GM18858 (cell line): ENCODE data around the gene KCTD8.
"Not testable (repeated sequence)": the region's sequence is repeated elsewhere in the genome, so short reads cannot be mapped to it uniquely, and the experiment has no call there.

Experiments
- ATAC-seq: cut with Tn5 transposase; IDR thresholded peaks from one replicate; pipeline ENCODE4 v1.9.1; 2021; ENCODE audit not compliant: unreplicated experiment

Gene KCTD8

DNA sequence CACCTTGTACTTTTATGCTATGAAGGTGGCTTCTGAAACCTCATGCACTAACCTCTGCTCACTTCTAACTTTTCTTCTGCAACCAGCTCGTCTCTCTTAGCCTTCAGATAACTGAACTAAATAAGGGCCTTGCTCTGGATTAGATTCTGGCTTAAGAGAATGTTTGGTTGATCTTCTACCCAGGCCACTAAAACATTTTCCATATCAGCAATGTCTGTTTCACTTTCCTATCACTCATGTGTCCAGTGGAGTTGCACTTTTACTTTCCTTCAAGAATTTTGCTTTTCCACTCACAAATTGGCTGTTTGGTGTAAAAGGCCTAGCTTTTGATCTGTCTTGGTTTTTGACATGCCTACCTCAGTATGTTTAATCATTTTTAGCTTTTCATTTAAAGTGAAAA is 105.8 kb downstream of the KCTD8 start:
- no peak for ATAC-seq

DNA sequence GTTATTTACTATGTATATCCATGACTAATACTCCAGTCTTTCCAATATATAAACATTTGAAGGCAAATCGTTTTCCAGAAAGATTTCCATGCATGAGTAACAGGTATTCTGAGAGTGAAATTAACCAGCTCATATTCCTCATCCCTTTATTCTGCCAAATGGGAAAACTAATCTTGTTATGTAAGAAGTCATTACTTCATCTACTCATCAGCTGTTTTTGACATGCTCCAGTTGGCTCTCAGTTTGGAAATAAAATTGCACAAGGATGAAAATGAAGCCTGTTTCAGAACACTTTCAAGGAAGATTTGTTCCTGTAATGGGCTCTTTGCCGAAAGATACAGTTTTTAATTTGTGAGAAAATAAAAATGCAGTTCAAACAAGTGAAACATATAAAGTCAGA is 121.9 kb downstream of the KCTD8 start:
- no peak for ATAC-seq

DNA sequence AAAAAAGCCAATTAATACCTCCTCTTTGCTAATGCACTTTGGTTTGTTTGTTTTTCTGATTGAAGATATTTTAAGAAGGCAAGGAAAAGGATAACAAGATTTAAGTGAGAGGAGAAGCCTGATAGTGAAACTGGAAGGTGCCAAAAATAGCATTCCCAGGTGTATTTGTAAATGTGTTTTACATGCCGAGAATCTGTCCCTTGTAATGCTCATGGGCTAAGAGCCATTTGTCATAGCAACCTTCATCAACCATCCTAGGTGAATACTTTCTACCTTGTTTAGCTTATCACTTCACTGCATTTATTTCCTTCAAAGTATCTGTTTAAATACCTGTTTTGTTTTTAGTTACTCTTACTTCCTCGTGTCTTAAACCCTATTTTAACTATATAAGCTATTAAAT is 127.8 kb downstream of the KCTD8 start:
- ATAC-seq = no peak

DNA sequence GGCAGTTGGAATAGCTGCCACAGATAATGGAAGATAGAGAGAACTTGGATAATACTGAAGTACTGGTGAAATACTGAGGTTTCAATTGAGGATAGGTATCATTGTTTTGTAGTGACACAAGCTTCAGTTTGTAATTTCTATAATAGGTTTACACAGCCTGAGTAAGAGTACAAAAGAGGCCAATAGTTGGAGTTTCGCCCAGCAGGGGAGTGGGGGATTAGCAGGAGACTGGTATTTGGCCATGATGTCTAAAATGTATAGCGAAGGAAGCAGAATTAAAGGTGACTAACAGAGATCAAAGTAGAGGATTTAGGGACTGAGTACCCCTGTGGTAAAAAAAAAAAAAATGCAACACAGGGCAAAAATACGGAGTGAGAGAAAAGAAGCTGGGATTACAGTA is 129.5 kb downstream of the KCTD8 start:
- ATAC-seq = no peak

DNA sequence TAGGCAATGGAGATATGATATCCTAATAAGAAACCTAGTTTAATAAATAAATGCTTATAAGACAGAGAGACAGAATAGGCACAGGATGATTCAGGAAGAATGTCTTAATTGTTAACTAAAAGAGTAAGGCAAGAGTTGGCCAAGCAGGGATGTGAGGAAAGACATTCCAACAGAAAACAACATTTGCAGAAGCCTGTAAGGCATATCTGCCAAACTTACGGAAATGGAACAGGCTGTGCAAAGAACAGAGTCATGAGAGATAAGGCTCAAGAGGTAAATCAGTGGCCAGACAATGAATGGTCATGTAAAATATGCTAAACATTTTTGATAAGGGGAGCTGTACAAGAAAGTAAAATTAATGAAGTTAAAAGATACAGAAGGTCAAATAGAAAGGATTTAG is 134.9 kb downstream of the KCTD8 start:
- no peak for ATAC-seq

DNA sequence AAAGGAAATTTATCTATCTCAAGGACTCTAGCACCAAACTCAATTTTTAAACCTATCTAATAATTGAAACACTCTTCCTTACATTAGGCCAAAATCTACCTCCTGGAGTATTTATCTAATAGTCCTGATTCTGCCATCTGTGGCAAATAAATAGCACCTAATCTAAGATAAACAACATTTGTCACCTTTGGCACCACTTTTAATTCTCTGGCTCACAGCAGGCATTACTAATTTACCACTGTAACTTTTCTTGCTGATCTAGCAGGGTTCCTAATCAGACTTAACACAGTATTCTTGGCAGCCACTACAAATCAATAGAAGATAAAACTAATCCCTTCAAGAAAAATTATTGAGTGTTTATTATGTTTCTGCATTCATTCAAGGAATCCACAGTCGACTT is 161.1 kb downstream of the KCTD8 start:
- no peak for ATAC-seq

DNA sequence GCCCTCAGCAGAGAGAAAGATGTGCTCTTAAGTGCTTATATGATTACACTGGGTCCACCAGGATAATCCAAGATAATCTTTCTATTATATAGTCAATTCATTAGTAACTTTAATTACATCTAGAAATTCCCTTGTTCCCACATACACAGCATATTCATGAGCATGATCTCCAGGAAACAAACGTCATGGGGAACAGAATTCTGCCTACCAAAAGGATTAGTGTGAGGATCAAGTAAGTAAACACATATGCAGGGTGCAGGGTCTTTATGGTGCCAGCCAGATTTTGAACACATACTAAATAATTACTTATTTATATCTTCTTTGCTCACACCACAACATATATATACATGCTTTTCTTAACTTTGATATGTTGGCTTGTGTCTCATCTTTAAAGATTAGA is 169.1 kb downstream of the KCTD8 start:
- no peak for ATAC-seq

DNA sequence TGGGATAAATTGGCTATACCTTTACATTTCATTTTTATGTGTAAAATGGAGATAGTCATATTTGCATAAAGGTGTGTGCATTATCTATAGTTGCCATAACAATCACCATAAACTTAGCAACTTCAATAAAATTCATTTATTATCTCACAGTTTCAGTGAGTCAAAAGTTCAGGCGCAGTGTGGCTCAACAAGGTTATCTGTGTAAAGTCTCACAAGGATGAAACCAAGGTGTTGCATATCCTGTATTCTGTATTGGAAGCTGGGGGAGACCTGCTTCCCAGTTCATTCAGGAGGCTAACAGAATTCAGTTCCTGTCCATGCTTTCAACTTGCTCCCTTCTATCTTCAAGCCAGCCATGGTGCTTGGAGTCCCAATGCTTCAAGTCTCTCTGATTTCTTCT is 169.5 kb downstream of the KCTD8 start:
- no peak for ATAC-seq

DNA sequence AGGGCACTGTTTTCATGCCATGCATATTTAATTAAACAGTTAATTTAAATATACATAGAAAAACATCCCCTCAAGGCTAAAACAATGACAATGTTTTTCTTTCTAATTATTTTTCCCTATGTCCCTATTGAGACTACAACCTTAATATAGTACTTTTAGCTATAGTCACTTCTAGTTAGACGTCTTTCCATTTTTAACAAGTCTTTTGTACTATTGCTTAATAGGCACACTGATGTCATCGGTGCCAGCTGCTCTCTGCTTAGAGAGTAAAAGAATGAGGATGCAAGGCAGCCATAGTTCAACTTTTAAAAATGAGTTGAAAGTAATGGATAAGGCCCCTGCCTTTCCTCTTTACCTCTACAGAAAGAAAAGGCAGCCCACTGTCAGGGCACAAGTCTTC is 191.1 kb downstream of the KCTD8 start:
- ATAC-seq = no peak

DNA sequence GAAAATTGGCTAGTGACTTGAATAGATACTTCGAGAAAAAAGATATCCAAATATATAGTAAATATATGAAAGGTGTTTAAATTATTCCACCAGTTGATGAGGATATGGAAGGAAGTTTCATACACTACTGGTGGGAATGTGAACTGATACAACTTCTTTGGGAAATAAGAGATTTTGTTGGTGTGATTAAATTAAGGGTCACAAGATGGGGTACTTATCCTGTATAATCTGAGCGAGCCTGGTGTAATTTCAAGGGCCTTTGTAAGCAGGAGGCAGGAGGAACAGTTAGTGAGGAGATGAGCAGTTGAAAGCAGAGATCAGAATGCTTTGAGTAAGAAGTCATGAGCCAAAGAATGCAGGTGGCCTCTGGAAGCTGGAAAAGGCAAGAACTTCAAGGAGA is 192.2 kb downstream of the KCTD8 start:
- ATAC-seq = no peak

DNA sequence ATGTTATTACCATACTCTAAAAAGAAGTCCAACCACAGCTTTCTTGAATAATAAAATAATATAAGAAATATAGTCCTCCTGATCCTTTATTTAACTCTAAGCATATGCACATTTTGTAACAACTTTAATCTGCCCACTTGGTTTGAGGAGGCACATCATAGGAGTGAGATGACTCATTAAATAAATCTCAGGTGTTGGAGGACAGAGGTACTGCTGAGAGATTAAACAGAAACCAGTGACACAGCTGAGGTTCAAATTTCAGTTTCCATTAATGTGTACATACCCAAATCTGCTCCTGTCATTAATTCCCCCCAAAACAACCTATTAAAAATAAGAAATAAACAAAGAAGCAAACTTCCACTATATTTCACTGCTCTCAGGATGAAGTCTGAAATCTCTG is 211.0 kb downstream of the KCTD8 start:
- ATAC-seq = no peak

DNA sequence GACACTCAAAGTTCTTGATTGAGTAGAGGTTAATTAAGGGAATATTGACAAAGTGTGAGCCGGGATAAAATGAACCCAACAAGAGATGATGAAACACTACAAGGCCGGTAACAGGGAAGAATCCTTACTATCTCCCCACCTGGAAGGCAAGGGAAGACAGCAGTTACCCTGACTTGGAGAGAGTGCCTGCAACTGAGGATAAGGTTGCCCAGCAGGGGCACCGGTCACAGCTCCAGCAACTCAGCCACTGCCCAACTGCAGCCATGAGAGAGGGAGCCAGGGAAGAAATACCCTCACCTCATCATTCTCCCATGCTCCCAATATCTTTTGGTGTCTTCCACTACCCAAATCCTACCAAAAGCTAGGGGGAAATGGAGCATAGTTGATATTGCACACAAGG is 212.7 kb downstream of the KCTD8 start:
- ATAC-seq = no peak

DNA sequence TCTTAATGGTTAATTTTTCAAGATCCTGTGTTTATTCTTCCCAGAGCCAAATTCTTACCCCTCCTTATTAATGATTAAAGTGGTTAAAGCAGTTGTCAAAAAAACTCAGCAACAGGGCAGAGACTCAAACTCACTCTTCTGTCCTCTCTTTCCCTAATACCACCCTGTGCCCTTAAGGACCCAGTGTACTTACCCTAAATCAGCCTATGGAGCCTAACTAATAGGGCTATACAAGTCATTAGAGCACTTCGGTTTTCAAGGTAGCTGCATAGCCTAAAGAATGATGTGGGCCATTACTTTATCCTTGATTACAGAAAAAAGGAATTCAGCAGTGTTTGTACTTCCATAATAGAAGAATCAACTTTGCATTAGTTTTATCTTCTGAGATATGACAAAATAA is 216.3 kb downstream of the KCTD8 start:
- no peak for ATAC-seq

DNA sequence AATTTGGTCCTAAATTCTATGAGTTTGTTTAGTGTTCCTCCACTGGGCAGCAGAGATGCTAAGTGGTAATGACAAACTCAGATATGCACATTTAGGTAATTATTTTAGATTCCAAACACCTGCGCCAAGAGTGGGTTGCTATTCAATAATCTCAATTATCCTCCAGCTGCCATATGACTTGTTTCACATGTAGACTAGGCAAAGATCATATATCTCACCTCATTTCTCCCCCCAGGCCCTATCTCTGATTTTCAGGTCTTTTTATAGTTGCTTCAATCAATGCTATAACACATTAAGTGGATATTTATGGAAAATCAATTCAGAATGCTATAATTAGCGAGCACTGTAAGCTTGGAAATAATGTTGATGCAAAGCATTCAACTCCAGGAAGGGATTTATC is 217.6 kb downstream of the KCTD8 start:
- ATAC-seq = no peak

DNA sequence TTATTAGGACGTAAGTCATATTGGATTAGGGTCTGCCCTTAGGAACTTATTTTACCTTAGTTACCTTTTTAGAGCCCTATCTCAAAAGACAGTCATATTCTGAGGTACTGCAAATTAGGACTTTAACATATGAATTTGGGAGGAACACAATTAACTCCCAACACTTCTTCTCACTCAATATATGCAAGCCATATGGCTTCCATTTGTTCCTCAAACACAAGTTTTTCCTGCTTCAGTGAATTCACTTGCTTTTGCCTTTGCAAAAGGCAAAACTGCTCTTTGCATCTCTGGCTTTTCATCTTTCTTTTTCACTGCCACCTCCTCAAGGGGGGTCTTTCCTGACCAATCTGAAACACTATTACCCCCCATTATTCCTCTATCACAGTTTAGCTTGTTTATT is 220.3 kb downstream of the KCTD8 start:
- no peak for ATAC-seq

DNA sequence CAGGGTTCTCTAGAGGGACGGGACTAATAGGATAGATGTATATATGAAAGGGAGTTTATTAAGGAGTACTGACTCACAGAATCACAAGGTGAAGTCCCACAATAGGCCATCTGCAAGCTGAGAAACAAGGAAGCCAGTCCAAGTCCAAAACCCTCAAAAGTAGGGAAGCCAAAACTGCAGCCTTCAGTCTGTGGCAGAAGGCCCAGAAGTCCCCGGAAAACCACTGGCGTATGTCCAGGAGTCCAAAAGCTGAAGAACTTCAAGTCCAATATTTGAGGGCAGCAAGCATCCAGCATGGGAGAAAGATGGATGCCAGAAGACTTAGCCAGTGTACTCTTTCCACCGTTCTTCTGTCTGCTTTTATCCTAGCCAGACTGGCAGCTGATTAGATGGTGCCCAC is 227.2 kb downstream of the KCTD8 start:
- no peak for ATAC-seq

DNA sequence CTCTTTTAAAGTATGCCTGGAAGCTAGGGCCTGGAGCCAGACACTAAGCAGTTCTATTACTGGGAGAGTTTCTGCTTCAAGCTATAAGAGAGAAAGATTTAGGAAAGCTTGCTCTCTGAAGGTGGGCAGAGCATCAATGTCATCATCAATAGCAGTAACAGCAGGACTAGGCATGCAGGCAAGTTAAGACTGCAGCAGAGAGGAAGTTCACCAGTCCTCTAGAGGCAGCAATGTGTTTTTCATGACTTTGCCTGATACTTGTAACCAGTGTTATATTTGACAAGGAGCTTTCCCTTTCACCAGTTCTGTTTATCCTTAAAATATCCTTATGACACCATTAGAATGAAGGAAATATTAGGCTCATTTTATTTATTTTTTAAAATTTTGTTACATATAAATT is 237.9 kb downstream of the KCTD8 start:
- ATAC-seq = no peak

DNA sequence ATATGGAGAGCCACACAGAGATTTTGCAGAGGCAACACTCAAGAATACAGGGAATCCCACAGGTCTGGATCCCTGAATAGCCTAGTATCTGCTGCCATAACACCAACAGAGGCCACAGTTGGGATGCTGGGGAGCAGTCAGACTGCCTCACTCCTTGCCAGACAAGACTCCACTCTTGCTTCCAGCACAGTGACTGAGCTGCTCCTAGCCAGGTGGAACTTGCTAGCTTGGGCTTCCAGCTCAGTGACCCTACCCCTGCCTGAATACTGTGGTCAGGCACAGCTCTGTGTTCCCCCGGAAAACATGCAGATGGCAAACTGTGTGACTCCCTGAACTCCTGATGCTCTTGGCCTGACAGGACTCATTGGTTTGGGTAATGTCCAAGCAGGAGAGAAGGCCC is 251.8 kb downstream of the KCTD8 start:
- no peak for ATAC-seq

DNA sequence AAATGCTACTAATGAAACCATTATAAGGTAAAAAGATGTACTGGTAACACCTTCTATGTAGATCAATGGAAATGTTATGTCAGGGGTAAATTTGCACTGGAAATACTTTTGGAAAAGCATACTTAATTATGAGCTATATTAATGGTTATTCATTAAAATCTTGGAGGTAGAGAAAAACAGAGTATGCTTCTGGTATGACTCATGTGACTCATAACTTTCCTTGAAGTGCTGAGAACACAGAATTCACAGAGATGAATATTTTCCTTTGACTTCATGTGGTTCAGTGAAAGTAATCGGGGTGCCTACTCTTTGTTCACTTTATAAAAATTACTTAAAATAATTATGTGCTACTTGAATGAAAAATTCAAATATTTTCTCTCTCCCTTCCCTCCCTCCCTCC is 254.2 kb downstream of the KCTD8 start:
- no peak for ATAC-seq

DNA sequence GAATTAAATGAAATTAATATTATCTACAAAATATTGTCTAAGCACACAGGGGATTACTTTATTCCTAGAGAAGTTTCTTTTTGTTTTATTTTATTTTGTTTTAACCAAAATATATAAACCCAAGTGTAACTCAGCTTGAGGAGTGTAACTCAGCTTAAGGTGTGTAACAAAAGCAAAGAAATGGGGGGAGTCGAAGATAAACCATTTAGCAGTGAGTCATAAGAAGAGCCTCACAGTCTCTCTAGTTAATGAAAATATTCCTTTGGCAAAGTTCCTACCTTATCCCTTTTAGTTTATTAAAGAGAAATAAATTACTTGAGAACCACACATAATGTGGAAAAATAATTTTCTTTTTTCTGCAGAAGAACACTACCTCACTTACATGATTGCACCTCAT is 261.8 kb downstream of the KCTD8 start:
- no peak for ATAC-seq

DNA sequence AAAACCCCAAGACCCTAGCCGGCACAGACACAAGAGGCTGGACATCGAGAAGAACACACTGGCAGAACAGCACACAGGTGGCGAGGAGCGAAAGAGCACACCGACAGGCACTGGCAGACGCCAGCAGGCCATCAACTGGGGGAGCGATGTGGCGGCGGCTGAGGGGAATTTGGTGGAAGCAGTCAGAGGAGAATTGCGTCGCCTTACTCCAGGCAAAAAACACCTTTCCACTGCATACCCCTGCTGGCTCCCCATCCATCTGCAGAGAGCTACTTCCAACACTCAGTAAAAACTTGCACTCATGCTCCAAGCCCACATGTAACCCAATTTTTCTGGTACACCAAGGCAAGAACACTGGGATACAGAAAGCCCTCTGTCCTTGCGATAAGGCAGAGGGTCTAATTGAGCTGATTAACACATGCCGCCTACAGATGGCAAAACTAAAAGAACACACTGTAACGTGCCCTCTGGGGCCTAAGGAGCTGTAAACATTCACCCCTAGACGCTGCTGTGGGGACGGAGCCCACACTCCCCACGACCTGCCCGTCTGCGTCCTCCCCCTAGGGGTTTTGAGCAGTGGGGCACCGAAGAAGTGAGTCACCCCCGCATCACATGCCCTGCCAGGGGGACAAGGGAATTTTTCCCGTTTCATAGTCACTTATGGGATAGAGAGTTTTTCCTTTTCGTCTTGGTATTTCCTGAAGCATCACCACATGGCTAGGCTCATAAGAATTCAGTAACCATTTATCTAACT is 262.3 kb downstream of the KCTD8 start:
- no peak for ATAC-seq

DNA sequence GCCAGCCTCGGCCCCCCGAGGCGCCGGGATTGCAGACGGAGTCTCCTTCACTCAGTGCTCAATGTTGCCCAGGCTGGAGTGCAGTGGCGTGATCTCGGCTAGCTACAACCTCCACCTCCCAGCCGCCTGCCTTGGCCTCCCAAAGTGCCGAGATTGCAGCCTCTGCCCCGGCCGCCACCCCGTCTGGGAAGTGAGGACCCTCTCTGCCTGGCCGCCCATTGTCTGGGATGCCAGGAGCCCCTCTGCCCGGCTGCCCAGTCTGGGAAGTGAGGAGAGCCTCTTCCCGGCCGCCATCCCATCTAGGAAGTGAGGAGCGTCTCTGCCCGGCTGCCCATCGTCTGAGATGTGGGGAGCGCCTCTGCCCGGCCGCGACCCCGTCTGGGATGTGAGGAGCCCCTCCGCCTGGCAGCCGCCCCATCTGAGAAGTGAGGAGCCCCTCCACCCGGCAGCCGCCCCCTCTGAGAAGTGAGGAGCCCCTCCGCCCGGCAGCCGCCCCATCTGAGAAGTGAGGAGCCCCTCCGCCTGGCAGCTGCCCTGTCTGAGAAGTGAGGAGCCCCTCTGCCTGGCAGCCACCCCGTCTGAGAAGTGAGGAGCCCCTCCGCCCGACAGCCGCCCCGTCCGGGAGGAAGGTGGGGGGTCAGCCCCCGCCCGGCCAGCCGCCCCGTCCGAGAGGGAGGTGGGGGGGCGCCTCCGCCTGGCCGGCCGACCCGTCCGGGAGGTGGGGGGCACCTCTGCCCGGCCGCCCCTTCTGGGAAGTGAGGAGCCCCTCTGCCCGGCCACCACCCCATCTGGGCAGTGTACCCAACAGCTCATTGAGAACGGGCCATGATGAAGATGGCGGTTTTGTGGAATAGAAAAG is 266.9 kb downstream of the KCTD8 start:
- ATAC-seq = not testable (repeated sequence)

DNA sequence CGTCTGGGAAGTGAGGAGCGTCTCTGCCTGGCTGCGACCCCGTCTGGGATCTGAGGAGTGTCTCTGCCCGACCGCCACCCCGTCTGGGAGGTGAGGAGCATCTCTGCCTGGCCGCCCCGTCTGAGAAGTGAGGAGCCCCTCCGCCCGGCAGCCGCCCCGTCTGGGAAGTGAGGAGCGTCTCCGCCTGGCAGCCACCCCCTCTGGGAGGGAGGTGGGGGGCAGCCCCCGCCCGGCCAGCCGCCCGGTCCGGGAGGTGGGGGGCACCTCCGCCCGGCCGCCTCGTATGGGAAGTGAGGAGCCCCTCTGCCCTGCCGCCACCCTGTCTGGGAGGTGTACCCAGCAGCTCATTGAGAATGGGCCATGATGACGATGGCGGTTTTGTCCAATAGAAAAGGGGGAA is 280.8 kb downstream of the KCTD8 start:
- not testable (repeated sequence) for ATAC-seq
